Right lung (tissue), 5 donors: ENCODE data around the gene UBE3D. TPM values are rescaled to one million over a fixed set of nuclear protein-coding genes. Genes with fewer than 3 reads are reported as not detected.
"Not testable (repeated sequence)": the region's sequence is repeated elsewhere in the genome, so short reads cannot be mapped to it uniquely, and the experiment has no call there.

ENCODE experiments used
- DNase-seq, 2 donors: peaks; one replicate each; pipeline ENCODE4 v3.0.0-alpha.2; 2013
- polyA plus RNA-seq, 5 donors: library from polyadenylated mRNA; unstranded; fragments of 120-200 nt; gene quantifications; one replicate each; pipeline versions ENCODE4 v1.2.1 to v1.2.3, GENCODE V29; 2013; ENCODE audit warnings: inconsistent platforms in 1 of 5, low replicate concordance in 1 of 5; ENCODE audit not compliant: insufficient read length in 5 of 5, insufficient read depth in 1 of 5

Gene UBE3D
- polyA plus RNA-seq, 5 donors: 7.3 to 12.8 (median 8.9) TPM

DNA sequence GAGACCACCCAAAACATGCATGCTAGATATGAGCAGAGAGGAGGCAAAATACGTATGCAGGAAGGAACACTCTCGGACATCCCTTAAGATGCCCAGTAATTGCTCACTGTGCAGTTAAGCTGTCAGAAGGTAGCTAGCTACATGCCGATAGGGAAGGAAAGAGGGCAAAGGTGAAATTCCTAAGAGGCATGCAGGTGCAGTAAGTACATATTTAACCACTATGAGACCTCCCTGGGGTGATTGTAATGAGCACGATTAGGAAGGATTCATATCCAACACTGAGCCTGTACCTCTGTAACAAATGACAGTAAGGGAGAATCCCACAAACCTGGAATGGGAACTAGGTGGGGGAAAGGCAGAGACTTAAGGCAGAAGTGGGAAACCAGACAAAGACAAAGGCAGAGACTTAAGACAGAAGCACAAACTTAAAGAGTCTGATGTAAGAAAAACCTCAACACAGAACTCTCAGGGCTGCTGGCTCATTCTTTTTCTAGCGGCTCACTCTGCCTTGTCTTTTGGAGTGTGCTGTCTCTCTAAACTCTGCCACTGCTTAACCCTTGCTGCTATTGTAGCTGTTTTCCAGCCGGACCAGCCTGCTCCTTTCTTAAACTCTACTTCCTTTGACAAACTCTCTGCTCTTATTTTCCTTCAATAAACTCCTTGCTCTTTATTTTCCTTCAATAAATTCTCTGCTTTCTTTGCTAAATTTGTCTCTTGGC, 148.1 kb downstream of the UBE3D start:
- DNase-seq: no peak

DNA sequence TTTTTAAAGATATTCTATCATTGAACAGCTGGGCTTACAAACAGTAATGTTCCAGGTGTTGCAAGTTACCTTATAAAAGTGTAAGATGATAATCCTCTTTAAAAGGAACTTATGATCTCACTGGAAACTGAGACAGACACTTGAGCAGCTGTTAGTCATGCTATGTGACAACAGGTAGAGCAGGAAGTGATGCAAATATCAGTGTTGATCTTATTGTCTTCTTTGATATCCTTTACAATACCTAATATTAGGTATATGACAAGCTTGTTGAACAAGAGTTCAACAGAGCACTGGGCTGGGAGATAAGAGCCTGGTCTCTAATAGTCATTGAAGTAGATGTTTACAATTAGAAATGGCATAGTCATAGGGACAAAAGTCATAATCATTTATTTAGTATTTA, 150.0 kb downstream of the UBE3D start:
- DNase-seq: no peak

DNA sequence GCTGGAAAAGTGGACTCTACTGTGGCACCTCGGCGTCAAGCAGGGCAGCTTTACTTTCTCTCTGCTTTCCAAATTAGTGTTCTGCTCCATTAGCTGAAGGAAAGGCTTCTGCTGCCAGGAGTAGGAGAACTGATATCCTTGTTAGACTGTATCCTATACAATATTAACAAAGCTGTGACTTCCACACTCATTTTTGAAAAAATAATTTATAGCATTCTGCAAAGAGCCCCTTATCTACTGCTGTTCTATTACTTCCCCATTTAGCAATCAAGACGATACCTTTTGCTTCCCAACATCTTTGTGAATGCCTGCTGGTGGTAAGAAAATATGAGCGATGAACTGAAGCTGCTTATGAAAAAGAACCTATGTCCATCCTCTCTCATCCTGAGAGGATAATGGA, 151.1 kb downstream of the UBE3D start:
- no peak for DNase-seq

DNA sequence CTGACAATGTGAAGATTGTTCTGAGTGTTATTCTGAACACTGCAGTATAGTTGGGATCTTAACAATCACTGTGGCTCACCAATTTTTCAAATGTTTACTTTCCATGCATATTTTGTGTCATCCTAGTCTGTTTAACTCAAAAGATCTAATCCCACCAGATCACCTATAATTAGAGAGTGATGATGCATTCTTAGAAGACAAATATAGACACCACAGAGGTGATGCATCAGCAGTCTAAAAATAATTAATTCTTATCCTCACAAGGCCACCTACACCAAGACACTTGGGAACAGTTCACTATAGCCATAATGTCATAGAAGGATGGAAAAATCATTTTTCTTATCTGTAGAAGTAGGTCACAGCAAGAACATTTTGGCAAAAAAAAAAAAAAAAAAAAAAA, 154.8 kb downstream of the UBE3D start:
- DNase-seq: no peak

DNA sequence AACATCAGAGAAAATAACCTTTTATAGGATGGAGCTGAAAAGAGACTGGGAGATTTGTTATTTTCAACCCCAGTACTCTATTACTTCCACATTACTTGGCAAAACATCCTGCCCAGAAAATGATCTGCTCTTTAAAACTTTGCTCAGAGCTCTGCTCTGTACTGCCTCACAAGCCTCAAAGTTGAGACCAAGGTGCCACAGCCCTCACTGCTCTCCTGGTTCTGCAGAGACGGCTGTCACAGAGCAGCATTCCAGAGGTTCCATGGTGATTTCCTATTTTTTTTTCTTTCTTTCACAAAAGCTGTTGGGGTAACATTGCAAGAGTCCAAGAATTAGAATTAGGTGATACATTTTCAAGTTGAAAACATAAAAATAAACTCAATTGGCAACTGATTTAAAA, 155.2 kb downstream of the UBE3D start:
- DNase-seq: no peak

DNA sequence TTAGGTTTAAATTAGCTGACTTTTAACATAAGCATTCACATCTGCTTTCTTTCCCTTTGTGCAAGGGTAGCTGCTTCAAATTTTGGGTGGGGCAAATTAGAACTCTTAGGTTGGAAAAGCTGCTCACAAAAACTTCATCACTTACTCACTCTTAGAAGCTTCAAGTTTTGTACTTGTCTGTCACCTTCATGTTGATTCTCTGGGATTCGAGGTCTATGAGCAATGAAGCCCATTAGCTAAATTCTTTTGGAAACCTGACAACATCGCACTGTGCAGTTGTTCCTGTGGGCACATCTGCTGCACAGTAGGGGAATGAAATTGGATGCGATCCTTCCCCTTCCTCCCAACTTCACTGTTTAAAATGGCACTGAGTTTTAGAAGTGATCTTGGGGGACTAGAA, 156.1 kb downstream of the UBE3D start:
- no peak for DNase-seq

DNA sequence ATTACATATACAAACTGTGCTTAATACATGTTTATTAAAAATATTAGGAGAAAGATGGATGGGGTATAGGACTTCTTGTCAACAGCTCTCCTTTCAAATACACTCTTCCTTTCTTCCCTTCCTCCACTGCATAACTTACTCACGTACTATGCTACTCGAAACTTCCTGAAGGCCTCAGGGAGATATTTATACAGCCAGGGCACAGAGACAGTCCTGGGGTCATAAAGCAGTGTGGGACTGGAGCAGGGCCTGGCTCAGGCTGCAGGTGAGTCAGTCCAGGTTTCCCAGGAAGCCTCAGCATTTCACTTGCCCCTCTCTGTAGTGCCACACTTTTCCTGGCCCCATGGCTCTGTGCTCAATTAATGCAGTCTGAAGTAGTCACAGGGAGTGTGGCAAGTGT, 157.0 kb downstream of the UBE3D start:
- DNase-seq: no peak

DNA sequence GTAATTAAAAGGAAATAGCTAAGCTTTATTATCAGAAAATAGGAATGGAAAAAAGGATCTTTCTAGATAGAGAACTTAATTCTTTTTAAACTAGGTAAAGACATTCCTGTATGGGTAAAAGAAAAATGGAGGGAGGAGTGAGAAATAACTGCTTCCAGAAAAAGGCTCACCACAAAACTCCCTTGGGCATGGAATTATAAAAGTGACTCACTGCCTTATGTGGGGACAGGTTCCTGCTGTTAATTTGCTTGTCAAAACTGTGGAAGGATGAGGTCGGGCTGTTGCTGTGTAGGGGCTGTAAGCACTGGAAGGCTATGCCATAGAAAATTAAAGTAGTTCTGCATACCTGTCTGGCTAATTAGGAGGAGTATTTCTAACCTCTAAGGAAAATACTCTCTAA, 158.7 kb downstream of the UBE3D start:
- DNase-seq: no peak

DNA sequence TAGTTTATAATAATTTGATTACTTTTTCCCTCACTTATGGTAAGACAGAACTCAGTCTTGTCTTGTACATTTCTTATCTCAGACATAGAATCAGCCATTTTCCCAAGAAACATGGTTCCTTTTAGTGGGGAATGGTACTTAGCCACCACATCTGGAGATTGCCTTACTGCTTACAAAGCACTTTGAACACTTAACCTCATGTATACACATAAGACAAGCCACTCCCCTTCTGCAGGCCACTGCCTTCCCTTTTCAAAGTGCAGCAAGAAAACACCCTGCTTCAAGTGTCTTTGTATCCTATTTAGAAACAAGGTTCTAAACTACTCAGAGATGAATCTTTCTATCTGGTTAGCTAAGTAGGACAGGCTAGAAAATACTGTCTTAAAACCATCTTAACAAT, 159.2 kb downstream of the UBE3D start:
- DNase-seq: no peak

DNA sequence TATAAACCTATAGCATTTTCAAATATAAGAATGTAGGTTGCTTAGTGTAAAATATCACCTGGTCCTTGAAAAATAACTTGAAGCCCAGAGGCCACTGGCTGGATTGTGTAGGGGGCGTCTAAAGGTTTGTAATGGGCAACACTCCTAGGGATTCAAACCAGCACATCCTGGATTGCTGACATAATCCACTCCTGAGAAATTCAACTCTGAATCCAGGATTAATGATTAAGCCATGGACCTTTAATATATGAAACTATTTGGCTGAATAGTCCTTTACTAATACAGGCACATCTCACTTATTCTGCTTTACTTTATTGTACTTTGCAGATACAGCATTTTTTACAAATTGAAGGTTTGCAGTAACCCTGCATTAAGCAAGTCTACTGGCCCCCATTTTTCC, 160.8 kb downstream of the UBE3D start:
- DNase-seq: no peak

DNA sequence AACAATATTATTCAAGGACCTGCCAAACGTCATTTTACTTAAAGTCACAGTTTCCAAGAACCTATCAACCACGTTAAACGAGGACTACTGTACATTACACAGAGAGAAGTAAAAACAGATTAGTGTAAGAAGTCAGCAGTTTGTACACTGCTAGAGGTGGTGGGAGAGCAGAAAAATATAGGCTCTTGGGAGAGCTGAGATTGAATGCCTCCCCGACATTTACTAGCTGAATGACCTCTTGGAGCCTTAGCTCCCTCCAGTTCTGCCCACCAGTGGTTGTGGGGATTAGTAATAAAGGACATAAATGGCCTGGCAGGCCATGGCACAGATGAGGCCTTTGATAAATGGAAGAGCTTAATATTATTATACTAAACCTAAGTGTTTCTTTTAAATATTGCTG, 161.4 kb downstream of the UBE3D start:
- DNase-seq: no peak

DNA sequence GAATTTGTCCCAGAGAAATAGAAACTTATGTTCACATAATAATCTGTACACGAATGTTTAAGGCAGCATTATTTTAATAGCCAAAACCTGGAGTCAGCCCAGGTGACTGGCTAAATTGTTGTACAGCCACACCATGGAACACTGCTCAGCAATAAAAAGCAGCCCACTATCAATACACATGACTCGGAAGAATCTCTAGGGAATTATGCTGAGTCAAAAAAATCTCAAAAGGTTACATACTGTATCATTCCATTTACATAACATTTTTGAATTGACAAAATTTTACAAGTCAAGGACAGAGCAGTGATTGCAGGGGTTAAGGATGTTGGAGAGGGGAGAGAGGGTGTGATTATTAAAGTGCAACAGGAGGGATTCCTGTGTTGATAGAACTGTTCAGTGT, 163.4 kb downstream of the UBE3D start:
- no peak for DNase-seq

DNA sequence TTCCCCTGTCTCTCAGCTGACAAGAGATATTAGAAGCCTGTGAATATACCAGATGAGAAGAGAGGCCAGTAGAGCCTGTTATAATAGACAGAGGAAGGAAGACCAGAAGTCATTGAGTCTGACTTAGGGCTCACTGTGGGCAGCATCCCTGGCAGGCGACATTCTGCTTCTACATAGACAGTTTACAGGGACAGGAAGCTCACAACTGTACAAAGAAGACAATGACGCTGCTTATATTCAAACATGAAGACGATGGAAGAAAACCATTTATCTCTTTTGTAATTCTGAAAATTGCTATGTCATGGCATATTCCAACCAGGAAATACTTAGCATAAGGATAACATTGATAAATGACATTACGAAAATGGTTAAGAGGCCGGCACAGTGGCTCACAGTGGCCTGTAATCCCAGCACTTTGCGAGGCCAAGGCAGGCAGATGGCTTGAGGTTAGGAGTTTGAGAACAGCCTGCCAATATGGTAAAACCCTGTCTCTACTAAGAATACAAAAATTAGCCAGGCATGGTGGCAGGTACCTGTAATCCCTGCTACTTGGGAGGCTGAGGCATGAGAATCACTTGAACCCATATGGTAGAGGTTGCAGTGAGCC, 170.9 kb downstream of the UBE3D start:
- DNase-seq: no peak

DNA sequence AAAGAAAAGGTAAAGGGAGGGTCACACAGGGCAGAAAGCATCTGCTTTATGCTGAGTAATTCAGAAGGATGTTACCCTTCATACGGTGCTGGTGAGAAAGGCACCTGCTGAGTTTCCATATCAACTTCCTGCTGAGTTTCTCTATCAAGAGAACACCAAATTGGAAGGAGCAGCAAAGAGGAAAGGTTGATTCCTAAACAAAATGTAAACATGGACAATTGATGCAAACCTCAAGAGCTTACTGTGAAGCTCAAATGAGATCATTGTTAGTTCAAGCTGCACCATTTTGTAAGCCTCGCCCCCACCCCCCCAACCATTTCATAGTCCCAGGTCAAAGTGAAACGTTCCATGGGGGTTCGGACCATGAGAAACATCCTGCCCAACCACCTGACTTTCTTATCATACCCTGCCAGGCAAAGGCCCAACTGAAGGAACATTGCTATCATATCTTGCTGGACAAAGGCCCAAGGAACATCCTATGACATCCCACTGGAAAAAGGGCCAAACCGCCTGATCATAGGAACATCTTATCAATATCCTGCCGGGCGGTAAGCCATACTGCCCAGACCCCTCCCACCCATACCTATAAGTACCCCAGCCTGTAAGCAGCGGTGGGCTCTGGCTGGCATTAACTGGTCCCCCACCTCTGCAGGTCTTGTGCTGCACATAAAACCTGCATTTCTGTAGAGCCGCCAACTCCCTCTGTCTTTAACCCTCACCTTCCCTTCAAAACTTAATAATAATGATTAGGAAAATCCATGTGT, 171.6 kb downstream of the UBE3D start:
- DNase-seq: no peak

DNA sequence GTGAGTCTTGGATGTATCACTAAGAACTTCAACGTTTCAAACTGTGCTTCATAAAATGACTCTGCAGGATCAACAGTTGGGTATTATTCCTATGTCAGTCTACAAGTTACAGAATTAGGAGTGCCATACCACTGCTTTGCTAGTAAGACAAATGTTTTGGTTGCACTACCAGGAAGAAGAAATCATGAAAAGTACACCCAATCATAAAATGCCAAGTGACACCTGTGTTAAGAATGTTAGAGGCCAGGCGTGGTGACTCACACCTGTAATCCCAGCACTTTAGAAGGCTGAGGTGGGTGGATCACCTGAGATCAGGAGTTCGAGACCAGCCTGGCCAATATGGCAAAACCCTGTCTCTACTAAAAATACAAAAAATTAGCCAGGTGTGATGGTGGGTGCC, 174.1 kb downstream of the UBE3D start:
- not testable (repeated sequence) for DNase-seq

DNA sequence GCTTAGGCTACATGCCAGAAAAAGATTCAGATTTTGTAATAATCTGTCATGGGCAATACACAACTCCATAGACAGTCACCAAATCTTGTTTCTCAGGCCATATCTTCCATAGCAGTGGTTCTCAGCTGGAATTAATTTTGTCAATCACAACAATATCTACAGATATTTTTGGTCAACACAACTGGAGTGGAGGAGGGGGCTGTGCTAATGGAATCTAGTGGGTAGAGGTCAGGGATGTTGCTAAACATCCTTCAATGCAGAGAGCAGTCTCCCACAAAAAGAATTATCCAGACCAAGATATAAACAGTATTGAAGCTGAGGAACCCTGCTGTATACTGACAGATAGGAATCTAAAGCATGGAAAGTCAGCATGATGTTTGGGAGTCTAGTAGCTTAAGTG, 174.6 kb downstream of the UBE3D start:
- DNase-seq: no peak

DNA sequence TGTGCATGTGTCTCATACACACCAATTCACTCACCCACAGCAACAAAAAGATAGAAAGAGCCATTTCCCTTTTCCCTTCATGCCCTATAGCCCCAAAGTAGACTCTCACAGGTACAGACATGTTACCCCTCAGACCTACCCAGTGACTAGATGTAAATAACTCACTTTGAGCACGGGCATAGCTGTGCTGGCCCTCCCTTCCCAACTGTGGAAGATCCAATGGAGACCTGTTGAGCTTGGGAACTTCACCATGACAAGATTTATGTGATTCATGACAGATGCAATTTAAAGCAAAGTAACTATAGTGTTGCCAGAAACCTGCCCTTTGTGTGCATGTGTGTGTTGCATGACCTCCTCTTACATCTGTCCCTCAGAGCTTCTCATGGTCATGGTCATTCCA, 175.4 kb downstream of the UBE3D start:
- no peak for DNase-seq

DNA sequence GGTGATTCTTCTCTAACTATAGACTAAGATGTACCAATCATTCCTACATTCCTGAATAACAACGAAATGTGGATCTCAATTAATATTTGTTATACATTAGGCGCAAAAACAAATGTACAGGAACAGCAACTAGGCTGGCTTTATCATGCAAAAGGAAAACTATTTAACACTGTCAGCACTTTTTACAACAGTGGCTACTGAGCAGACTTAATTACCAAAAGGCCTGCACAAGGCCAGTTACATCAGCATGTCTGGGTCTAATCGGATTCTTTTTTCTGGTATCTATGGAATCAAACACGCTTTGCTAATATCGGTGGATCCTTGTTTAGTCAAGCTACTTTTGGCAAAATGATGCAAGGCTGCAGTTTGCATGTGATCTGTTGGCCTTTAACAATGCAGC, 176.5 kb downstream of the UBE3D start:
- no peak for DNase-seq

DNA sequence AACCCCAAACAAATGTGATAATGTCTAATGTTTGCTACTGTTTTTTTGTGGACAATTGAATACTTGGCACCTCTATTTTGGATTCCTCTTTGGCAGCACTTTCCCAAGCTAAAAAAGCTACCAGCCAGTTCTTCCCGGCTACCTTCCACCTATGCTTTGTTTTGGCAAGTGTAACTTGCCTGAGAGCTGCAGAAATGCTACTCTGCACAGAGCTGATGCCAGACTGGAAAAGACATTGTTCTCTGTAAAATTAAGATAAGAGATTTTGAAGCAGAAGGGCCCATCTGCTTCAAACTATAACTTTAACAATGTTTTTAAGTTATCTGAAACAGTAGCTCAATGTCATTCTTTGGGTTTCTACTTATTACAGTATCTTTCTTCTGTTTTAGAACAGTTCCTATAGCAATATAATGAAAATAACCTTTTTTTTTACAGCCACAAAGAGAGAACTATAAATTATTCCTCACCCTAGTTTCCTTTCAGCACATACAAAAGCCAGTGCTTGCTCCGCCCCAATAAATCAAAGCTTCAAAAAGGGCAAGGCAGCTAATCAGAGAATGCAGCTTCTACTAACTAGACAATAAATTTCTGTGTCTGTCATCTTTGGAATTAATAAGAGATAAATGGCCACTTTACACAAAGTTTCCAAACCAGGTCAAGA, 183.1 kb downstream of the UBE3D start:
- DNase-seq: no peak

DNA sequence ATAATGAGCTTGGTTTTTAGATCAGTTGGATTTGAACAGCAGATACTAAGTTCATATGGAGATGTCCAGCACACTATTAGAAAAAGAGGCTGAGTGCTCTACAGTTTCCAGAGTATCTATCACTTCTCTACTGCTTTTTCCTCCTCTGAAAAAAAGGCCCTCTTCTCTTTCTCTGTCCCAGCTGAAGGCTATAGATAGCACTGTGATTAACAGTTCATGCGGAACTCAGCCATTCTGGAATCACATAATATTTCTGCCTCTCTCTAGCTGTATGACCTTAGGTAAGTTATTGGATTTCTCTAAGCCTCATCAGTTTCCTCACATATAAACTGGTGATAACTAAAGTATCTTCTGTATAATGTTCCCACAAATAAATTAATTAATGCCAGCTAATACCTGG, 184.1 kb downstream of the UBE3D start:
- DNase-seq: no peak

DNA sequence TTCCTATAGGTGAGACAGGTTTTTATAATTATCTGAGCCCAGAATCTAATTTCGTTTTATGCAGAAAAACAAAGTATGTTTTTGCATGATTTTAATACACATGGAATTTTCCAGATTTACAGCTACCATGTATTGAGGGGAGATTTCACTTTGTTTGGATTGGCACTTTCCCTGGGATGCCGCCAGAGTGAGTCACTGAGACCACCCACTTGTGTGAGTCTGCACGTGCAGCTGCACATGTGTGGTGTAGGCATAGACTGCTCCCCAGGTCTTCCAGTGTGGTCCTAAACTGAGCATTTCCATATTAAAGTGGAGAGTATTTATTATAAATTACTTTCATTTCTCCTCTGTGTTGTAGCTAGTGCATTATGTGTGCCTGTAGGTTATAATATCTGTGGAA, 186.8 kb downstream of the UBE3D start:
- DNase-seq: no peak
